ENCODE measurements around the gene GSTM1.

The GSTM1 gene

DNA sequence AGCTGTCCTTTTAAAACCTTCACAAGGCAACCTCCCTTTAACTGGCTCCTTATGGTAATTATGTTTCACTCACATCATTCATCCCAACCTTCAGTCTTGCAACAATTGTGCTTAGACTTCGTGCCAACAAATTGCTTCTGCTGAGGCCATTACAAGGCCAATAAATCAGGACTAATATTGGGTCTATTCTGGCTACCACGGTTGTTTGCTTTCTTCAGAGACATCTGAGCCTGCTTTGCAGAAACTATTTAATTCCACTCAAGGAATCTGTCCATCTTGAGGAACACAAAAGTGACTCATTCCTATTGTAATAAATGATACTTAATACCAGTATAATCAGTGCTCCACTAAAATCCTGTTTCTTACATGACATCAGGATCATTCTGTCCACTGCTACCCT is 34.3 kb upstream of the GSTM1 start:
- no peak for DNase-seq (ENCODE audit: low read depth, low spot score)
- H3K4me3 ChIP-seq (ENCODE audit: low read depth, low read length), result no peak overlapping the region
- TF ChIP-seq, protein P1, sequence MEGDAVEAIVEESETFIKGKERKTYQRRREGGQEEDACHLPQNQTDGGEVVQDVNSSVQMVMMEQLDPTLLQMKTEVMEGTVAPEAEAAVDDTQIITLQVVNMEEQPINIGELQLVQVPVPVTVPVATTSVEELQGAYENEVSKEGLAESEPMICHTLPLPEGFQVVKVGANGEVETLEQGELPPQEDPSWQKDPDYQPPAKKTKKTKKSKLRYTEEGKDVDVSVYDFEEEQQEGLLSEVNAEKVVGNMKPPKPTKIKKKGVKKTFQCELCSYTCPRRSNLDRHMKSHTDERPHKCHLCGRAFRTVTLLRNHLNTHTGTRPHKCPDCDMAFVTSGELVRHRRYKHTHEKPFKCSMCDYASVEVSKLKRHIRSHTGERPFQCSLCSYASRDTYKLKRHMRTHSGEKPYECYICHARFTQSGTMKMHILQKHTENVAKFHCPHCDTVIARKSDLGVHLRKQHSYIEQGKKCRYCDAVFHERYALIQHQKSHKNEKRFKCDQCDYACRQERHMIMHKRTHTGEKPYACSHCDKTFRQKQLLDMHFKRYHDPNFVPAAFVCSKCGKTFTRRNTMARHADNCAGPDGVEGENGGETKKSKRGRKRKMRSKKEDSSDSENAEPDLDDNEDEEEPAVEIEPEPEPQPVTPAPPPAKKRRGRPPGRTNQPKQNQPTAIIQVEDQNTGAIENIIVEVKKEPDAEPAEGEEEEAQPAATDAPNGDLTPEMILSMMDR (IDR thresholded peaks at IDR 0.05; ENCODE audit: low read depth, low read length), result no peak
- in situ Hi-C loops (cut with HindIII; ENCODE audit: low sequenced_read_pairs), result no loop called here

DNA sequence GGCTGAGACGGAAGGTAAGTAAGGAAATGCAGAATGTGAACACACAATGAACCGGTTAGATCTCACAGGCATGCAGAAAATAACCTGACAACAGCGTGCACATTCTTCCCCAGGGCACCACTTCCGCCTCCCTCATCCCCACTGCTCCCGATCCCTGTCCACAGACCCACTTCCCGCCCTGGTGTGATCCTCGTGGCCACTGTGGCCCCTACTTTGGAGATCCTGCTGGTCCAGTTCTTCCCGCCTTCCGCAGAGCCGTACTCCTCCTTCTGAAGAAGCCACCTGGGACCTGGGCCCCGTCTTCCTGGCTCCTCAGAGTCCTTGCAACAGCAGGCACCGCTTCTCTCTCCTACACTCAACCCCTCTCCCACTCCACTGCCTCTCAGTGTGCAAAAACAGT is 33.1 kb upstream of the GSTM1 start:
- no peak overlapping the region for H3K4me3 ChIP-seq (ENCODE audit: low read depth, low read length)
- TF ChIP-seq, protein P1 (IDR thresholded peaks at IDR 0.05; ENCODE audit: low read depth, low read length), result no peak
- in situ Hi-C loops (cut with HindIII; ENCODE audit: low sequenced_read_pairs), result no loop called here
- DNase-seq (ENCODE audit: low read depth, low spot score), result no peak

GRCh38 chr1:109655615-109656519 is 31.8 kb upstream of the GSTM1 start, which contains the start of gene GSTM4:
Gene GSTM4, plus strand, starts transcription at chr1:109656099. Its CDS starts 291 bp downstream, at chr1:109656390.
- in situ Hi-C loops (cut with HindIII; ENCODE audit: low sequenced_read_pairs), result no loop called here
- peak; percentile 69 for DNase-seq (ENCODE audit: low read depth, low spot score)
- peak within 1 kb of the TSS; percentile 74 for H3K4me3 ChIP-seq (ENCODE audit: low read depth, low read length)
- TF ChIP-seq, protein P1 (IDR thresholded peaks at IDR 0.05; ENCODE audit: low read depth, low read length), result peak; percentile 17

- DNase-seq (ENCODE audit: low read depth, low spot score), result no peak
- in situ Hi-C loops (cut with HindIII; ENCODE audit: low sequenced_read_pairs), result no loop called here
- H3K4me3 ChIP-seq (ENCODE audit: low read depth, low read length), result no peak overlapping the region
- TF ChIP-seq, protein P1 (IDR thresholded peaks at IDR 0.05; ENCODE audit: low read depth, low read length), result no peak
Observed at GRCh38 chr1:109657395-109657794, 30.2 kb upstream of the GSTM1 start.

- no peak overlapping the region for H3K4me3 ChIP-seq (ENCODE audit: low read depth, low read length)
- DNase-seq (ENCODE audit: low read depth, low spot score), result no peak
- in situ Hi-C loops (cut with HindIII; ENCODE audit: low sequenced_read_pairs), result no loop called here
- TF ChIP-seq, protein P1 (IDR thresholded peaks at IDR 0.05; ENCODE audit: low read depth, low read length), result no peak
Observed at GRCh38 chr1:109657970-109658369, 29.6 kb upstream of the GSTM1 start.

GRCh38 chr1:109658533-109659042 is 29.0 kb upstream of the GSTM1 start:
- no peak for DNase-seq (ENCODE audit: low read depth, low spot score)
- in situ Hi-C loops (cut with HindIII; ENCODE audit: low sequenced_read_pairs), result no loop called here
- H3K4me3 ChIP-seq (ENCODE audit: low read depth, low read length), result no peak overlapping the region
- TF ChIP-seq, protein P1 (IDR thresholded peaks at IDR 0.05; ENCODE audit: low read depth, low read length), result no peak

Measured in astrocyte of the spinal cord (primary cell).